ENCODE measurements around the gene CASP8. TPM values are rescaled to one million over a fixed set of nuclear protein-coding genes. Genes with fewer than 3 reads are reported as not detected.
A peak's percentile ranks its signal among the peaks of the same experiment; 100 is the strongest.

CASP8 gene
- total and polyA plus RNA-seq, 9 of the 15 experiments (the other 6 are each of a cell fraction or from before 2014, with no cell fraction given): 10.2 to 31.4 (median 19.4) TPM

DNA sequence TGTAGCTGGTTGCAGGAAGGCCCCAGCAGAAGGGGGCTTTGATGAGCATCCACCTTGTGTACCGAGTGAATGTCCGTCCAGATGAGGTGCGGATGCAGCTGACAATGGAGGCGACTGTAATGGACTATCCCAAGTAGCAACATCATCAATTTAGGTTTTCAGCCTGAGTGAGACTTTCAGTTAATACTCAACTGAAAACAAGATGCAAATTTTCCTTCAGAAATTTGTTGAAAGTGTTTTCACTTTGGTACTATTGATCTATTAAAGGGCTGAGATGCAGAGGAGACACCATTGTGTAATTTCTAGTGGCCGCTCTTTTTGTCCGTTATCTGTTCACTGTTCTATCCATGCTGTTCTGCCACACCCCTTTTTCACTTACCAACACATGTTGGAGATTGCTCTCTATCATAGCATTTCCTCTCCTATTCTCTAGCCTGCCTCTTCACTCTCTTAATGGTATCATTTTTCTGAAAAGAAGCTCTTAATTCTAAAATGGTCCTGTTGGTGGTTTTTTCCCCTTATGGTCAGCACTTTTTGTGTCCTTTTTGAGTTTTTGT lies 12.0 kb upstream of the CASP8 start (continued):
- TF ChIP-seq ZNF146 (CRISPR knock-in tag; IDR thresholded peaks at IDR 0.05; ENCODE audit: unreplicated experiment) (no peak), SPI1 (IDR thresholded peaks at IDR 0.05; ENCODE audit: borderline replicate concordance, low read depth, low read length) (no peak), PYGO2 (tag; IDR thresholded peaks at IDR 0.05) (no peak), ZNF165 (CRISPR knock-in tag; IDR thresholded peaks at IDR 0.05; ENCODE audit: borderline replicate concordance) (no peak), SMC3 (conservative IDR thresholded peaks at IDR 0.05; ENCODE audit: insufficient read depth, low read depth, low read length) (no peak), SAFB (IDR thresholded peaks at IDR 0.05; ENCODE audit: borderline replicate concordance, low read depth, low read length) (no peak), CBFA2T3 (IDR thresholded peaks at IDR 0.05) (no peak), ZFP1 (CRISPR knock-in tag; IDR thresholded peaks at IDR 0.05) (no peak), RFX5 (IDR thresholded peaks at IDR 0.05; ENCODE audit: low read depth, low read length) (no peak), THRAP3 (IDR thresholded peaks at IDR 0.05; ENCODE audit: borderline replicate concordance) (no peak), ZBTB9 (CRISPR knock-in tag; IDR thresholded peaks at IDR 0.05) (no peak), NR2C2 (CRISPR knock-in tag; IDR thresholded peaks at IDR 0.05) (no peak), NR2C2 (tag; IDR thresholded peaks at IDR 0.05) (no peak), ZBTB26 (CRISPR knock-in tag; IDR thresholded peaks at IDR 0.05) (no peak), ZNF124 (CRISPR knock-in tag; IDR thresholded peaks at IDR 0.05) (no peak), ARNT (IDR thresholded peaks at IDR 0.05) (no peak), KLF13 (tag; IDR thresholded peaks at IDR 0.05; ENCODE audit: borderline replicate concordance, low read depth) (peak; percentile 59; the same call in 1 of the 2 replicates), KAT7 (CRISPR knock-in tag; IDR thresholded peaks at IDR 0.05; ENCODE audit: borderline replicate concordance) (no peak), NKRF (IDR thresholded peaks at IDR 0.05; ENCODE audit: borderline replicate concordance) (peak; percentile 71; the same call in 1 of the 2 replicates), HINFP (tag; conservative IDR thresholded peaks at IDR 0.05; ENCODE audit: low read depth) (no peak), HDAC1 (IDR thresholded peaks at IDR 0.05) (peak in 1 of 2 experiments; percentile 54; a peak in 1 of 4 replicates)
